MM.1S (cell line): Measurements from ENCODE around the gene GLIPR2.

Experiments used
- DNase-seq: peaks from one replicate; pipeline ENCODE4 v3.0.0-alpha.2; 2015
- H2AFZ ChIP-seq: fragments of 300-600 bp; sonication (generic); 2 replicates; pipeline ENCODE4 v1.6.0; 2016; ENCODE audit warnings: antibody characterized with exemption, low read length
- H3F3A ChIP-seq: fragments of 300-600 bp; sonication (generic); 2 replicates; pipeline ENCODE4 v1.6.1; 2016; ENCODE audit warnings: mild to moderate bottlenecking, antibody characterized with exemption, low read length, moderate library complexity, mixed read lengths; ENCODE audit not compliant: insufficient read depth
- H3K27ac ChIP-seq: fragments of 300-600 bp; sonication (generic); 2 replicates; pipeline ENCODE4 v1.5.1; 2016; ENCODE audit warnings: mild to moderate bottlenecking, low read length
- H3K27me3 ChIP-seq: fragments of 300-600 bp; sonication (generic); replicated peaks from 2 replicates; pipeline ENCODE4 v1.6.0; 2016; ENCODE audit warnings: low read length; ENCODE audit not compliant: insufficient read depth
- H3K36me3 ChIP-seq: fragments of 300-600 bp; sonication (generic); replicated peaks from 2 replicates; pipeline ENCODE4 v1.6.1; 2016; ENCODE audit warnings: mild to moderate bottlenecking, low read length, mixed read lengths; ENCODE audit not compliant: insufficient read depth
- H3K4me1 ChIP-seq: fragments of 300-600 bp; sonication (generic); 2 replicates; pipeline ENCODE4 v1.6.1; 2016; ENCODE audit warnings: low read length, mixed read lengths
- H3K4me2 ChIP-seq: fragments of 300-600 bp; sonication (generic); 2 replicates; pipeline ENCODE4 v1.6.0; 2016; ENCODE audit warnings: low read depth, low read length
- H3K4me3 ChIP-seq: fragments of 300-600 bp; sonication (generic); 2 replicates; pipeline ENCODE4 v1.5.1; 2016; ENCODE audit warnings: low read length, mixed read lengths
- H3K79me2 ChIP-seq: fragments of 300-600 bp; sonication (generic); 2 replicates; pipeline ENCODE4 v1.6.1; 2016; ENCODE audit warnings: mixed run types, low read length, mixed read lengths
- H3K9ac ChIP-seq: fragments of 300-600 bp; sonication (generic); 2 replicates; pipeline ENCODE4 v1.6.1; 2016; ENCODE audit warnings: low read length, mixed read lengths
- H3K9me2 ChIP-seq: fragments of 300-600 bp; sonication (generic); replicated peaks from 2 replicates; pipeline ENCODE4 v1.6.1; 2016; ENCODE audit warnings: mild to moderate bottlenecking, low read length, mixed read lengths; ENCODE audit not compliant: insufficient read depth
- H3K9me3 ChIP-seq: fragments of 300-600 bp; sonication (generic); replicated peaks from 2 replicates; pipeline ENCODE4 v1.6.1; 2016; ENCODE audit warnings: mild to moderate bottlenecking, low read length, mixed read lengths; ENCODE audit not compliant: insufficient read depth
- H4K20me1 ChIP-seq: fragments of 300-600 bp; sonication (generic); 2 replicates; pipeline ENCODE4 v1.6.1; 2016; ENCODE audit warnings: mild to moderate bottlenecking, low read length, moderate library complexity, mixed read lengths; ENCODE audit not compliant: insufficient read depth
- CTCF ChIP-seq: fragments of 300-600 bp; sonication (generic); IDR thresholded peaks from 2 replicates; pipeline ENCODE4 v1.5.1; 2016; ENCODE audit warnings: antibody characterized with exemption, low read length, mixed read lengths
- EZH2 ChIP-seq: fragments of 300-600 bp; sonication (generic); optimal IDR thresholded peaks from 2 replicates; pipeline ENCODE3; 2017; ENCODE audit warnings: low read depth, mild to moderate bottlenecking, antibody characterized with exemption, low read length, mixed read lengths
- EZH2phosphoT487 ChIP-seq: fragments of 300-600 bp; sonication (generic); IDR thresholded peaks from 2 replicates; pipeline ENCODE4 v1.6.1; 2018; ENCODE audit warnings: antibody characterized with exemption, low read length

The GLIPR2 gene

DNA sequence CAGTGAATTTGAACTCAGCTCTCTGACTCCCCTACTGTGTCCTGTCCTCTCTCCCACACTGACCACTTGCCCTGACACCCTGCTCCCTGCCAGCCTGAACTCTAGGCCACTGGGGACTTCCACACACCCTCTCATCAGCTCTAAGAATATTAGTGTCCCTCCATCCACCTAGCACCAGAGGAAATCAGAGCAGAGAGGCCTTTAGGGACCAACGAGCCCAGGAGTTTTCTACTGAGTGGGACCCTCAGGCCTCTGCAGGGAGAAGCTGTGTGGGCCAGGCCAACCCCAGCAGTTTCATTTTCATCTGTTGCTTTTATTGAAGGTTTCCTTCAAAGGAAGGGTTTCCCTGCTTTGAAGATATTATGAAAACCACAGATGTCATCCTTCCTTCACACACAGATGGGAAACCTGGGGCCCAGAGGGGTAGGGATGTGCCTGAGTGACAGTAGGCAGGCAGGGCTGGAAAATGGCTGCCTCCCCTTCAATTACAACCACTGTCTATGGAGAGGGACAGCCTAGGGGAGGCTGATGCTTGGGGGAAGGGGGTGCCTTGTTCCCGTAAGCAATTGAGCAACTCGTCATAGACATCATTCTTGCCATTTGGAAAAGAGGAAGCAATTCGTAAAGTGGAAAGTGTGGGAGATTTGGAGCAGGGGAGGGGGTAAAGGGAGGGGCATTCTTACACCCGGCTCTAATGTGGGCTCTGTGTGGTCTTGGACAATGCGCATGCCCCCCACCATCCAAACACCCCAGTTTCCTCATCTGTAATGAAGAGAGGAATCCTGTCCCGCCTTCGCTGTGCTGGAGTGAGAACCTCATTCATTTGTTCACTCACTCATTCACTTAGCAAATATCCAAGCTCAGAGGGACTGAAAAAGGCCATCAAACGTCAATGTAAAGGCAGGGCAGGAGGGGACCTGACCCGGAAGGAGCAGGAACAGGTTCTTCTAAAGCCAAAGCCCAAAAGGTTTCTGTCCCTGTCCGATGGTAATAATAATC is 3.9 kb downstream of the GLIPR2 start:
- Histone ChIP-seq H3F3A (peaks cover 15% of the 10 kb centered on the region), H3K36me3 (no peaks in the 10 kb centered on the region), H3K9me2 (no peaks in the 10 kb centered on the region), H3K27me3 (no peaks in the 10 kb centered on the region), H4K20me1 (no peaks in the 10 kb centered on the region), H2AFZ (peak overlapping the region; percentile 16; the same call in 1 of the 2 replicates), H3K4me2 (peak overlapping the region; percentile 57), H3K79me2 (peaks cover 26% of the 10 kb centered on the region), H3K4me3 (no peak overlapping the region), H3K9ac (peak overlapping the region; percentile 1; the same call in 1 of the 2 replicates), H3K27ac (peak overlapping the region; percentile 47; the same call in 1 of the 2 replicates), H3K4me1 (peaks cover 62% of the 10 kb centered on the region), H3K9me3 (no peaks in the 10 kb centered on the region)
- DNase-seq, result peak; percentile 61
- no peak for TF ChIP-seq CTCF
- no peak for TF ChIP-seq EZH2phosphoT487
- no peak for TF ChIP-seq EZH2

- no peak for DNase-seq
- Histone ChIP-seq H2AFZ (no peak overlapping the region), H3K4me2 (no peak overlapping the region), H3F3A (peaks cover 16% of the 10 kb centered on the region), H3K9ac (no peak overlapping the region), H4K20me1 (no peaks in the 10 kb centered on the region), H3K4me1 (peaks cover 64% of the 10 kb centered on the region), H3K4me3 (no peak overlapping the region), H3K79me2 (peaks cover 30% of the 10 kb centered on the region), H3K27ac (no peak overlapping the region), H3K9me2 (no peaks in the 10 kb centered on the region), H3K27me3 (no peaks in the 10 kb centered on the region), H3K36me3 (no peaks in the 10 kb centered on the region), H3K9me3 (no peaks in the 10 kb centered on the region)
- no peak; the same call in 1 of the 2 replicates for TF ChIP-seq CTCF
These were observed 4.8 kb downstream of the GLIPR2 start for GRCh38 chr9:36141288-36141687.

DNA sequence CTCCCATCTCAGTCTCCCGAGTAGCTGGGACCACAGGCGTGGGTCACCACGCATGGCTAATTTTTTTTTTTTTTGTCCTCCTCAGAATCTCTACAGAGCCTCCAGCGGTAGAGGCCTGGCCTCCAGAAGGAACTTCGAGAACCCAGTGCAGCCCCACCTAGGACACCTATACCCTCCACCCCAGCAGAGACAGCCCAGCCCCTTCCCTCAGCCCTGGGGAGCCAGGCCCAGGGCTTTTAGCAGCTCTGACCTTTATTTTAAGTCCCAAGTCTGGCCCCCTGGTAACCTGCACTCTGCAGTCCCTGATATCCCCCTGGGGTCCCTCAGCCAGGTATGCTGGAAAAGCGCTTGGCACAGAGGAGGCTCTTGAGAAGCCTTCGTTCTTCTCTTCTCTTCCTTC is 5.2 kb downstream of the GLIPR2 start:
- TF ChIP-seq EZH2phosphoT487 (no peak), EZH2 (no peak), CTCF (no peak)
- H3K27me3 ChIP-seq, result no peaks in the 10 kb centered on the region
- H3K9me2 ChIP-seq, result no peaks in the 10 kb centered on the region
- no peak overlapping the region for H2AFZ ChIP-seq
- no peak for DNase-seq
- no peak overlapping the region for H3K4me2 ChIP-seq
- no peaks in the 10 kb centered on the region for H4K20me1 ChIP-seq
- no peak overlapping the region for H3K27ac ChIP-seq
- peaks cover 30% of the 10 kb centered on the region for H3K79me2 ChIP-seq
- no peaks in the 10 kb centered on the region for H3K9me3 ChIP-seq
- peaks cover 18% of the 10 kb centered on the region for H3F3A ChIP-seq
- no peak overlapping the region for H3K9ac ChIP-seq
- H3K4me3 ChIP-seq, result no peak overlapping the region
- peaks cover 64% of the 10 kb centered on the region for H3K4me1 ChIP-seq
- H3K36me3 ChIP-seq, result no peaks in the 10 kb centered on the region
